ENCODE data around the gene FGF14.

DNA sequence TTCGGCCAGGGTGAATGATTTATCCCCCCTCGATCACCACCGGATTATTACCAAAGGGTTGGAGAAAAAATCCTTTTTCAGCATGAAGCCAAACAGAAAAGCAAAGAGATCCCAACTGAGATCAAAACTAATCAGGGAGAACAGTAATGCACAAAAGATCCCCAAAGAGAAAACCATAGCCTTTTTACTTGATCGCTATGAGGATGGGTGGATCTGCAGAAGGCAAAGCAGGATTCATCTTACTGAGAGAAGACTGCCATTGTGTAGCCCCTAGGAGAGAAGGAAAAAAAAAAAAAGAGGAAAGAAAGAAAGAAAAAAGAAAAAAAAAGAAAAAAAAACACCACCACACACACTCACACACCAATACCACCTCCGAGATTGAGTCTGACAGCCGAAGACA, at the start of gene FGF14:
- TF ChIP-seq, protein P1, sequence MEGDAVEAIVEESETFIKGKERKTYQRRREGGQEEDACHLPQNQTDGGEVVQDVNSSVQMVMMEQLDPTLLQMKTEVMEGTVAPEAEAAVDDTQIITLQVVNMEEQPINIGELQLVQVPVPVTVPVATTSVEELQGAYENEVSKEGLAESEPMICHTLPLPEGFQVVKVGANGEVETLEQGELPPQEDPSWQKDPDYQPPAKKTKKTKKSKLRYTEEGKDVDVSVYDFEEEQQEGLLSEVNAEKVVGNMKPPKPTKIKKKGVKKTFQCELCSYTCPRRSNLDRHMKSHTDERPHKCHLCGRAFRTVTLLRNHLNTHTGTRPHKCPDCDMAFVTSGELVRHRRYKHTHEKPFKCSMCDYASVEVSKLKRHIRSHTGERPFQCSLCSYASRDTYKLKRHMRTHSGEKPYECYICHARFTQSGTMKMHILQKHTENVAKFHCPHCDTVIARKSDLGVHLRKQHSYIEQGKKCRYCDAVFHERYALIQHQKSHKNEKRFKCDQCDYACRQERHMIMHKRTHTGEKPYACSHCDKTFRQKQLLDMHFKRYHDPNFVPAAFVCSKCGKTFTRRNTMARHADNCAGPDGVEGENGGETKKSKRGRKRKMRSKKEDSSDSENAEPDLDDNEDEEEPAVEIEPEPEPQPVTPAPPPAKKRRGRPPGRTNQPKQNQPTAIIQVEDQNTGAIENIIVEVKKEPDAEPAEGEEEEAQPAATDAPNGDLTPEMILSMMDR (IDR thresholded peaks at IDR 0.05), result no peak
- TF ChIP-seq POLR2A (IDR thresholded peaks at IDR 0.05), result no peak

All from lower leg skin (tissue), 3 donors.